Activated CD4-positive, CD25-positive, alpha-beta regulatory T cell treated with anti-CD3 and anti-CD28 coated beads, Interleukin-2, amount 50 U/mL, for 72 hours (primary cell): ENCODE measurements around the gene MIEN1.
"Not testable (repeated sequence)": the region's sequence is repeated elsewhere in the genome, so short reads cannot be mapped to it uniquely, and the experiment has no call there.

Source experiments
- DNase-seq: peaks from one replicate; pipeline ENCODE4 v3.0.0; 2021

Gene MIEN1

DNA sequence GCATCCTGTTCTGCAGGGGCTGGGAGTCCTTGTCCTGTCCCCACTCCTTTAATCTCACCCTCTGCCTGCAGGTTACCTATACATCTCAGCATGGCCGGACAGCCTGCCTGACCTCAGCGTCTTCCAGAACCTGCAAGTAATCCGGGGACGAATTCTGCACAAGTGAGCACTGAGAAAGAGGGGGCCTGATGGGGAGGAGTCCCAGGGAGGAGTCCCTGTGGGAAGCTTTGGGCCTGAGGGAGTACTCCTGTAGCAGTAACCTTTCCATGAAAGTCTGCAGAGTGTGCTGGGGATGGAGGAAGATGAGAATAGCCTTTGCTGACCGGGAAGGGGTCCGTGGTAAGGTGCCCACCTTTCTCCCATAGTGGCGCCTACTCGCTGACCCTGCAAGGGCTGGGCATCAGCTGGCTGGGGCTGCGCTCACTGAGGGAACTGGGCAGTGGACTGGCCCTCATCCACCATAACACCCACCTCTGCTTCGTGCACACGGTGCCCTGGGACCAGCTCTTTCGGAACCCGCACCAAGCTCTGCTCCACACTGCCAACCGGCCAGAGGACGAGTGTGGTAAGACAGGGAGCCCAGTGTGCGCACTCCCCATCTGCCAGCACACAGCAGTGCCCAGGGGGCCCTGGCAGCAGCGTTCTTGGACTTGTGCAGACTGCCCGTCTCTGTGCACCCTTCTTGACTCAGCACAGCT is 14.8 kb downstream of the MIEN1 start:
- DNase-seq, result no peak

DNA sequence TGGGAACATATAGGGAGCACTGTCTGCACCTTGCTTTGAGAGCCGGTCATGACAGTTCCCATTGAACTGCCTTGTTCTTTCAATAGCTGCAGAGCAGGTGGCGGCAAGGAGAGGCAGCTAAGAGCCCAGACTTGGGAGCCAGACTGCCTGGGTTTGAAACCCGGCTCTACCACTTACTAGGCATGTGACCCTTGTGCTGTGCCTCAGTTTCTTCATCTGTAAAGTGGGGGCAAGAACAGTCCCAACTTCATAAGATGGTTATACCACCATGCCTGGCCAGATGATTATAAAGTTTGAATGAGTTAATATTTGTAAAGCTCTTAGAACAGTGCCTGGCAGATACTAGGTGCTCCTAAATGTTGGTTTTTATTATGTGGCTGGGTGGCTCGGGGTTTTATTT is 16.1 kb downstream of the MIEN1 start:
- DNase-seq, result no peak

DNA sequence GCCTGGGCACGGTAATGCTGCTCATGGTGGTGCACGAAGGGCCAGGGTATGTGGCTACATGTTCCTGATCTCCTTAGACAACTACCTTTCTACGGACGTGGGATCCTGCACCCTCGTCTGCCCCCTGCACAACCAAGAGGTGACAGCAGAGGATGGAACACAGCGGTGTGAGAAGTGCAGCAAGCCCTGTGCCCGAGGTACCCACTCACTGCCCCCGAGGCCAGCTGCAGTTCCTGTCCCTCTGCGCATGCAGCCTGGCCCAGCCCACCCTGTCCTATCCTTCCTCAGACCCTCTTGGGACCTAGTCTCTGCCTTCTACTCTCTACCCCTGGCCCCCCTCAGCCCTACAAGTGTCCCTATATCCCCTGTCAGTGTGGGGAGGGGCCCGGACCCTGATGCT is 18.5 kb downstream of the MIEN1 start:
- DNase-seq, result no peak

DNA sequence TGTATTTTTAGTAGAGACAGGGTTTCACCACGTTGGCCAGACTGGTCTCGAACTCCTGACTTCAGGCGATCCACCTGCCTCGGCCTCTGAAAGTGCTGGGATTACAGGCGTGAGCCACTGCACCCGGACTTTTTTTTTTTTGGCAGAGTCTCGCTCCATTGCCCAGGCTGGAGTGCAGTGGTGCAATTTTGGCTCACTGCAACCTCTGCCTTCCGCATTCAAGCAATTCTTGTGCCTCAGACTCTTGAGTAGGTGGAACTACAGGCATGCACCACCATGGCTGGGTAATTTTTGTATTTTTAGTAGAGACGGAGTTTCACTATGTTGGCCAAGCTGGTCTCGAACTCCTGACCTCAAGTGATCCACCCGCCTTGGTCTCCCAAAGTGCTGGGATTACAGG is 19.3 kb downstream of the MIEN1 start:
- DNase-seq, result not testable (repeated sequence)

DNA sequence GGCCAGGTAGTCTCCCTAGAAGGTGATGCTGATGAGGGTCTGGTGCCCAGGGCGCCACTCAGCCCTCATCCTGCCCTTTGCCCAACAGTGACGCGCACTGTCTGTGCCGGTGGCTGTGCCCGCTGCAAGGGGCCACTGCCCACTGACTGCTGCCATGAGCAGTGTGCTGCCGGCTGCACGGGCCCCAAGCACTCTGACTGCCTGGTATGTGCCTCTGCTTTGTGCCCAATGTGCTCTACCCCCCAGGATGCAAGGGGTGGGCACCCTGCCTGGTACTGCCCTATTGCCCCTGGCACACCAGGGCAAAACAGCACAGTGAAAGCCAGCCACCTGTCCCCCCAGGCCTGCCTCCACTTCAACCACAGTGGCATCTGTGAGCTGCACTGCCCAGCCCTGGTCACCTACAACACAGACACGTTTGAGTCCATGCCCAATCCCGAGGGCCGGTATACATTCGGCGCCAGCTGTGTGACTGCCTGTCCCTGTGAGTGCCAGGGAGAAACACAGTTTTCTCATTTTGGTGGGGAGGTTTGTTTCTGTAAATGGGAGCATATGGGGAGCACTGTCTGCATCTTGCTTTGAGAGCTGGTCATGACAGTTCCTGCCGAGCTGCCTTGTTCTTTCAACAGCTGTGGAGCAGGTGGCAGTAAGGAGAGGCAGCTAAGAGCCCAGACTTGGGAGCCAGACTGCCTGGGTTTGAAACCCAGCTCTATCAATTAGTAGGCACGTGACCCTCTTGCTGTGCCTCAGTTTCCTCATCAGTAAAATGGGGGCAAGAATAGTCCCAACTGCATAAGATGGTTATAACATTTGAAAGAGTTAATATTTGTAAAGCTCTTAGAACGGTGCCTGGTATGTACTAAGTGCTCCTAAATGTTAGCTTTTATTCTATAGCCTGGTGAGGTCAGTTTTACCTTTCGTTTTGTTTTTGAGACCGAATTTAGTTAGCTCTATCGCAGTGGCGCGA is 20.1 kb downstream of the MIEN1 start:
- DNase-seq, result no peak

DNA sequence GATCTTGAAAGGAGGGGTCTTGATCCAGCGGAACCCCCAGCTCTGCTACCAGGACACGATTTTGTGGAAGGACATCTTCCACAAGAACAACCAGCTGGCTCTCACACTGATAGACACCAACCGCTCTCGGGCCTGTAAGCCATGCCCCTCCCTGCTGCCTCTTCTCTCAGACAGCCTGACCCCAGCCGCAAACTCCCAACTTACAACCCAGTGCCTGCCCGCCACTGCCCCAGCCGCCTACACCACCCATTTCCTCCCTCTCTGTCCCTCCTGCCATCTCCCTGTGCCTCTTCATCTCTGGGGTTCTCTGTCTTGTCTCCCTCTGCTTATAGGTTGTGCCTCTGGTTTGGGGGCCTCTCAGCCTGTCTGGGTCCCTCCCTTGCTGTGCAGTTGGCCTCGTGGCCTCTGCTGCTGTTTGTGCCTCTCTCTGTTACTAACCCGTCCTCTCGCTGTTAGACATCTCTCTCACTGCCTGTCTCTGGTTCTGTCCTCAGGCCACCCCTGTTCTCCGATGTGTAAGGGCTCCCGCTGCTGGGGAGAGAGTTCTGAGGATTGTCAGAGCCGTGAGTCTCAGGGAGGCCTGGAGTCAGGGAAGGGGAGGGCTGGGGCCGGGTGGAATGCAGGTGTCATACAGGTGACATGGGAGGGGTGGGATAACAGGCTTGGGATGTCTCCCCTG is 20.9 kb downstream of the MIEN1 start:
- no peak for DNase-seq

DNA sequence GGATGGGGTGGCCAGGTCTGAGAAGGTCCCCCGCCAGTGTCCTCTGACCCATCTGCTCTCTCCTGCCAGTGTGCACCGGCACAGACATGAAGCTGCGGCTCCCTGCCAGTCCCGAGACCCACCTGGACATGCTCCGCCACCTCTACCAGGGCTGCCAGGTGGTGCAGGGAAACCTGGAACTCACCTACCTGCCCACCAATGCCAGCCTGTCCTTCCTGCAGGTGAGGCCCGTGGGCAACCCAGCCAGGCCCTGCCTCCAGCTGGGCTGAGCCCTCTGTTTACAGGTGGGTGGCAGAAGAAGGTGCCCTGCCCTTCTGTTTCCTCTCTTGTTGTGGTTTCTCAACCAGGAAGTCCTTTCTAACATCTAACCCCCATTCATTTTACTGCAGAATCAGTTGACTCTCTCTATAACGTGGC is 23.4 kb downstream of the MIEN1 start:
- no peak for DNase-seq

DNA sequence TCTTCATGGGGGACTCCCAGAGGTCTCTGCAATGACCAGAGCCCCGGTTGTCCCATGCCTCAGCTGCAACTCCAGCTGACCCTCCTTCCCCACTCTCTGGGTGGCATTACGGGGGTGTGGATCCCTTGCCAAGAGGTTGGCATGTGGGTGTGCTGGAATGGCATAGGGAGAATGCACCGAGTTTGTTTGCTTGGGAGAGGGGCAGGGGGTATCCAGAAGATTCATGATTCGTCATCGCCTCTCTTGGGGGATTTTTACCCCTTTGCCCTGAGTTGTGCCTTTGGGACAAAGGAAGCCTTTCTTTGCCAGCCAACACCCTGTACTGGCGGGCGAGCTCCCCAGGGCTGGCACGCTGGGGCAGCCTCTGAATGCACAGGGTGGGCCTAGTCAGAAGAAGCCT is 23.9 kb downstream of the MIEN1 start:
- no peak for DNase-seq

DNA sequence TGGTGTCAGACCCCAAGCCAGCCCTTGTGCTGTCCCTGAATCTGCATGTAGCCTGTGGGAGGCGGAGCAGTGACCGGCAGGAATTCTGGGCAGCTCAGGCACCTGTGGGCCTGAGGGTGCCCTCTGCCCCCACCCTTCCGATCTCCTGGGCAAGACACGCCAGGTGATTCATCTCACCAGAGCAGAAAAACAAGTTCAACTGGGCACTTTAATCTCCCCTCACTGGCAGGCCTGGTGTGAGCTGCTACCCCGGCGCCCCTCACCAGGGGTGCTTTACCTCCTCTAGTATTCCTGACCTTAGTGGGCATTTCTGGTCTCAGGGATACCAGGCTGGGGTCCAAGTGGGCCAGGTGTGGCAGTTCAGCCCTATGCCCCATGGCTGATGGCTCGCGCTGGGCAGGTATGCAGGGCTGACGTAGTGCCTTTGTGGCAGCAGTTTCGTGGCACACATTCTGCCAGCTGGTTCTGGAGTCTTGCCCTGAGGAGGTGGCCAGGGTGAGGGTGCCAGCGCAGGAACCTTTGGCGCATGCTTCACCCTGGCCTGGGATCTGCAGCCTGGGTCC is 24.5 kb downstream of the MIEN1 start:
- no peak for DNase-seq

DNA sequence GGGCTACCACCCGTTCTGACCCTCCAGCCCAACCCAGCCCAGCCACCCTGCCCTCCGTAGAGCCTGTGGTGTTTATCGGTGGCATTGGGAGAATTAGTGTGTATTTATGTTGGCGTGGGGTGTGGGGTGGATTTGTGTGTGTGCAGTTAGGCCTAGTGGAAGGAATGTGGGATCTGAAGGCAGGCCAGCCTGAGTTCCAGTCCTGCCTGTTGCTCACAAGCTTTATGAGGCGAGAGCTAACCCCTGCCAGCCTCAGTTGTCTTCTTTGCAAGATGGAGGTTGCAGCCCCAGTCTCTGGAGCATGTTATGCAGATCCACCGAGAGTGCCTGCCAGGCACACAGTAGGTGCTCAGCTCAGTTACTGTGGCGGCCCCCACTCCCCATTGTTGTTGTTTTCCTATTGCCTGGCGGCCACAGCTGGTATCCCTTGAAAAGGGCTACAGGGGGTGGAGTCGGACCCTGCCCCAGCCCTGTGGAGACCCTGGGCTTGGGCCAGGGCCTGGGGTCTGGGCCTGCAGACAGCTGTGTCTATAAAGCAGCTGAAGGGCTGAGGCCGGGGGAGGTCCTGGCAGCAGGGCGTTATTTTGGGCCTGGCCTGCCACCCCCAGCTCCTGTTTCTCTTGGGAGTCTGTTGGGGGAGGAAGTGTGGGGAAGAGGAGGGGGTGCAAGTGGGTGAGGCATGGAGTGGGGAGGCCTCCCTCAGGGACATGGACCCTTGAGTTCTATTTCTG is 25.3 kb downstream of the MIEN1 start:
- DNase-seq, result no peak

DNA sequence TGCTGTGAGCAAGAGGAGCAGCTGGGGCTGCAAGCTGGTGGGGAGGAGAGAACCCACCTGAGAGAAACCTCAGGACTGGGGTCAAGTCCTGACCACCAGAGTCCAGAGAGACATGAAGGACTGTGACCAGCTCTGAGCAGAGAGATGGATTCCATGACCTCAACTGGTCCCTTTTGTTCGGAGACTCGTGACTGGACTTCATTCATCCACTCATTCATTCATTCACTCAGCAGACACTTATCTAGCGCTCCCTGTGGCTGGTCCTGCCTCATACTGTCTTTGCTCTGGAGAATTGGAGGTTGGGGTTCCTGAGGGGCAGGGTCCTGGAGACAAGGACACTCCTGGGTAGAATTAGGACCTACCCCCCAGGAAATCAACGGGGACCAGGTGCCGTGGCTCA is 26.4 kb downstream of the MIEN1 start:
- DNase-seq, result no peak

DNA sequence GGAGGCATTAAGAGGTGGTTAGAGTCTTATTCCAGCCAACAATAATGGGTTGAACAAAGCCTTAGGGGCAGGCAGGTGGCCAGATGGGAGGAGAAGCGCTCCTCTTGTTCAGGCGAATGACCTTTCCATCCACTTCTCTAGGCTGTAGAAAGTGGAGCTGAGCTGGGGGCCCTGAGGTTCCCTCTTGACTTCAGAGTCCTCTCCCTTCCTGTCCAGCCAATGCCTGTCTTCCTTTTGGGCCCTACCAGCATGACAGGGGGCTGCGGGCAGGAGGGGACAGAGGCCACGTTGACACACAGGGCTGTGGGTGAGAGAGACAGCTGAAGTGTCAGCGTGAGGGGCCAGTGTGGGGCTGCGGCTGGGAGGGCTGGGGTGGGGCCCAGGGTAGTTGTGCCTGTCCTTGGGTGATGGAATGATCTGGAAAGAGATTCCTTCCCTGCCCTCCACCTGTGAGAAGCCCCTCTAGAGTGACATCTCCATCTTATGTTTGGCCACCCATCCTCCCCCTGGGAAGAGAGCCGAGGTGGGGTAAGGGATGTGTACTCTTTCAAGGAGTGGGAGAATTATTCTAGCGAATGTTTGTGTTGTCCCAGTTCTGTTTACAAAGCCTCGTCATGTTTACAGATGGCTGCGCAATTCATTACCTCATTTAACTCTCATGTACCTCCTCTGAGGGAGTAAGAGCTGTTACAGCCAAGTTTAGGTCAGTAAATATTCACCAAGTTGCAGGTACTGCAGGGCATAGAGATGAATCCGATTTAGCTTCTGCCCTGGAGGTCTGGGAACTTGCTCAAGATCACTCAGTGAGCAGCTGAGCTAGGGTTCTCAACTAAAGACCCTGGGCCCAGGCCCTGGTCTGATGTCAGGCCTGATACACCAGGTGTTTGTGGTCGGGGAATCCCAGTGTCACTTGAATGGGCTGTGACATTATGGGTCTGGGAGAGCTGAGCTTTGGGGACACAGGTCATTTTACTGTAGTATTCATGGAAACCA is 27.1 kb downstream of the MIEN1 start:
- no peak for DNase-seq

DNA sequence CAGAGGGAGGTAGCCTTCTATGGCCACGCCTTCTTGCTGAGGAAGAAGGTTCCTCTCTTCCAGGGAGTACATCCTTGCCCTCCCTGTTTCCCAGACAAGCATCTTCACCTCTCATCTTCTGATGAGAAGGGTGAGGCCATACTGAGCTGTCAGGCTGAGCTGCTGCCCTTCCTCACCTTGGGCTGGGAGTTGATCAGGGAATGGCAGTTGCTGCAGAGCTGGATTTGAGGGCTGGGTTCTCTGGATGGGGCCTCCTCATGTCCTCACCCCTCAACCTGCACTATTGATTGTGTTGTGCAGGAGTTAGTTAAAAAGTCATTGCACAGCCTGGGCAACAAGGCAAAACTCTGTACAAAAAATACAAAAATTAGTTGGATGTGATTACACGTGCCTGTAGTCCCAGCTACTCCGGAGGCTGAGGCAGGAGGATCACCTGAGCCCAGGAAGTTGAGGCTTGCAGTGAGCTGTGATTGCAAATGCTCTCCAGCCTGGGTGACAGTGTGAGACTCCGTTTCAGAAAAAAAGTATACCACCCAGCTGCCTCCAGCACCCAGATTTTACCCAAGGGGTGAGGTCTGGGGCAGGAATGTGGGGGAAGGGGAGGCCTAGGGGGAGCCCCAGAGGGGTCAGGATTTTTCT is 28.4 kb downstream of the MIEN1 start:
- no peak for DNase-seq

DNA sequence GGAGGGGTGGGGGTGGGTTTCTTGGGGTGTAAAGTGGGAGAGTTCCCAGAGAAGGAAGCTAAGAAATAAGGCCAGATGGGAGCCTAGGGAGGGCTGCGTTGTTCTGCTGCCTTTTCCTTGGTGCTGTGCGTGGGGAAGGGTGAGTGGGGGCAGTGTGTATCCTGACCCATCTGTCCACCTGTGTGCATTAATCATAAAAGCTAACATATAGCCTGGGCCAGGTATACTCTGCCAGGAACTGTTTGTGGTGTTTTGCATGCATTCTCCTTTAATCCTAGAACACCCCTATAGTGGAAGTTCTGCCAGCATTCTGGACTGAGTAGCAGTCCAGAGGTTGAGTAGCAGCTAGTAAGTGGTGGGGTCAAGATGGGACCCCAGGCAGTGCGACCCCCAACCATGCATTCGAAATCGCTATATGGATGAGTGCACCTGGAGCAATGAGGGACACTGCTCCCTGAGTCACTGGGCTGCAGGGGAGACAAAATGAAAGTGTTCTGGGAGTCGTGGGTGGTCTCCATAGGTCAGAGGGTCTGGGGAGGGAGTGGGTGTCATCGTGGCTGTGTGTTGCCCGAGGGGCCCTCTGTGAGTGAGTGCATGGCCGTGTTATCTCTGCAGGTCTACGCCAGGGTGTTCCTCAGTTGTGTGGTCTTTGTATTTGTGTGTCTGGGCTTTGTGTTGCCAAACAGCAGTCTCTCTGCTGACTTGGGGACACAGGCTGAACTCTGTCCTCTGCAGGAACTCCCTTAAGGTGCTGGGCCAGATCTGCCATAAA is 29.1 kb downstream of the MIEN1 start:
- DNase-seq, result no peak

DNA sequence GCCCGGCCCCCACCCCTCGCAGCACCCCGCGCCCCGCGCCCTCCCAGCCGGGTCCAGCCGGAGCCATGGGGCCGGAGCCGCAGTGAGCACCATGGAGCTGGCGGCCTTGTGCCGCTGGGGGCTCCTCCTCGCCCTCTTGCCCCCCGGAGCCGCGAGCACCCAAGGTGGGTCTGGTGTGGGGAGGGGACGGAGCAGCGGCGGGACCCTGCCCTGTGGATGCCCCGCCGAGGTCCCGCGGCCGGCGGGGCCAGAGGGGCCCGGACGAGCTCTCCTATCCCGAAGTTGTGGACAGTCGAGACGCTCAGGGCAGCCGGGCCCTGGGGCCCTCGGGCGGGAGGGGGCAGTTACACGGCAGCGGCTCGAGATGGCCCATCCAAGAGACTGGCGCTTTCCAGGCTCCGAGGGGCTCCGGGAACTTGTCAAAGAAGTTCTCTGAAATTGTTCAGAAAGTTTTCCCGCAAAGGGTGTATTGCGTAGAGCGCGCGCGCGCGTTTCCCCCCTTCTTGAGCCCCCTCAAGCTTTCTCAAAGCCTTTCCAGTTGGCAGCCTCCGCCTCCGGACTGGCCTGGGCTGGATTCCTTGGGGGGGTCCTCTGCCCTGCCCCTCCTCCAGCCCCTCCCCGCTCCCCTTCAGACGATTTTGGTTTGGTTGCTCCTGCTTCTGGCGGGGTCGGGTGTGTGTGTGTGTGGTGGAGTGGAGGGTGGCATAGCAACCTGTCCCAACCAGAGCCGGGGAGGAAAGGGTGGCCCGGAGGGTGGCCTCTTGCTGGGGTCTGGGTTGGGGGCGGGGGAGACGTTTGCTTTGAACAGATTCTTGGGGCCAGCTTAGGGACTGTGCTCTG is 30.0 kb downstream of the MIEN1 start:
- no peak for DNase-seq

DNA sequence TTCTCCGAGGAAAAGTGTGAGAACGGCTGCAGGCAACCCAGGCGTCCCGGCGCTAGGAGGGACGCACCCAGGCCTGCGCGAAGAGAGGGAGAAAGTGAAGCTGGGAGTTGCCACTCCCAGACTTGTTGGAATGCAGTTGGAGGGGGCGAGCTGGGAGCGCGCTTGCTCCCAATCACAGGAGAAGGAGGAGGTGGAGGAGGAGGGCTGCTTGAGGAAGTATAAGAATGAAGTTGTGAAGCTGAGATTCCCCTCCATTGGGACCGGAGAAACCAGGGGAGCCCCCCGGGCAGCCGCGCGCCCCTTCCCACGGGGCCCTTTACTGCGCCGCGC is 30.5 kb downstream of the MIEN1 start, which contains the start of gene ERBB2:
Gene ERBB2, plus strand, starts transcription at position 247 of the 330 bp plus-strand sequence. CDS start 175 bp downstream, outside the sequence.
- DNase-seq, result no peak

DNA sequence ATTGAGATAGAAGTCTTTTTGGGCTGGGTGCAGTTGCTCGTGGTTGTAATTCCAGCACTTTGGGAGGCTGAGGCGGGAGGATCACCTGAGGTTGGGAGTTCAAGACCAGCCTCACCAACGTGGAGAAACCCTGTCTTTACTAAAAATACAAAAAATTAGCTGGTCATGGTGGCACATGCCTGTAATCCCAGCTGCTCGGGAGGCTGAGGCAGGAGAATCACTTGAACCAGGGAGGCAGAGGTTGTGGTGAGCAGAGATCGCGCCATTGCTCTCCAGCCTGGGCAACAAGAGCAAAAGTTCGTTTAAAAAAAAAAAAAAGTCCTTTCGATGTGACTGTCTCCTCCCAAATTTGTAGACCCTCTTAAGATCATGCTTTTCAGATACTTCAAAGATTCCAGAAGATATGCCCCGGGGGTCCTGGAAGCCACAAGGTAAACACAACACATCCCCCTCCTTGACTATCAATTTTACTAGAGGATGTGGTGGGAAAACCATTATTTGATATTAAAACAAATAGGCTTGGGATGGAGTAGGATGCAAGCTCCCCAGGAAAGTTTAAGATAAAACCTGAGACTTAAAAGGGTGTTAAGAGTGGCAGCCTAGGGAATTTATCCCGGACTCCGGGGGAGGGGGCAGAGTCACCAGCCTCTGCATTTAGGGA is 31.0 kb downstream of the MIEN1 start:
- not testable (repeated sequence) for DNase-seq

DNA sequence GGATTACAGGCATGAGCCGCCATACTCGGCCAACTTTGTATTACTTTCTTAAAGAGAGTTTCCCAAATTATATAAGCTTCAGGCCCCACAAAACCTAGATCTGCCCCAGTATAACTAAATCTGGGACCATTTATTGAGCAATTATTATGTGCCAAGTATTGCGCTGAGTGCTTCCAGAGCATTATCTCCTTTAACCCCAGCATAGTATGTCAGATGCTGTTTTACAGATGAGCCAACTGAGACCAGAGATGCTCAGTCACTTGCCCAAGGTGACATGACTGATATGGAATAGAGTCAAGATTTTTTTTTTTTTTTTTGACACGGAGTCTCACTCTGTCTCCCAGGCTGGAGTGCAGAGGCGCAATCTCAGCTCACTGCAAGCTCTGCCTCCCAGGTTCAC is 32.4 kb downstream of the MIEN1 start:
- DNase-seq, result no peak
